ENCODE data around the gene ATG14. TPM values are rescaled to one million over a fixed set of nuclear protein-coding genes. Genes with fewer than 3 reads are reported as not detected.

ATG14 gene
- total and polyA plus RNA-seq, 2 experiments from 2014 or later, result 7.3 to 15.2 TPM

DNA sequence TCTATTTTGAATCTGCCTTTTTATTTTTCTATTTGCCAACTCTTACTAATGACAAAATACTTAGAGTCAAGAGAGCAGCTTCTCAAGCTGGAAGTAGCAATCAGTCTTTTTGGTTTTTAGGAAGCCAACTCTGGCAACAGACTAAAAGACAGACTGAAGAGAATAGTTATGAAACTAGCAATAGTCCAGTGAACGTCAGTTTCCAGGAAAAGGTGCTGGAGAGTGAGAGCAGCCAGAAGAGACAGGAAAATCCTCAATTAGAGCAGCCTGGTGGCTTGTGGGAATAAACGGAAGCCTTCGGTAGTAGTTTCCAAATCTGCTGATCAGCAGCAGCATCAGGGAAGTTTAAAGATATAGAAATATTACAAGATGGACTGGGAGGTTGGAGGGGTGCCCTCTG is 27.1 kb downstream of the ATG14 start (continued):
- TF ChIP-seq NANOG (IDR thresholded peaks at IDR 0.05; ENCODE audit: borderline replicate concordance) (no peak), POLR2AphosphoS5 (IDR thresholded peaks at IDR 0.05; ENCODE audit: low read depth) (no peak), JUNB (IDR thresholded peaks at IDR 0.05; ENCODE audit: unreplicated experiment) (no peak), STAT1 (IDR thresholded peaks at IDR 0.05; ENCODE audit: unreplicated experiment) (no peak), EZH2phosphoT487 (IDR thresholded peaks at IDR 0.05; ENCODE audit: unreplicated experiment) (no peak)
- TF ChIP-seq, protein P1, sequence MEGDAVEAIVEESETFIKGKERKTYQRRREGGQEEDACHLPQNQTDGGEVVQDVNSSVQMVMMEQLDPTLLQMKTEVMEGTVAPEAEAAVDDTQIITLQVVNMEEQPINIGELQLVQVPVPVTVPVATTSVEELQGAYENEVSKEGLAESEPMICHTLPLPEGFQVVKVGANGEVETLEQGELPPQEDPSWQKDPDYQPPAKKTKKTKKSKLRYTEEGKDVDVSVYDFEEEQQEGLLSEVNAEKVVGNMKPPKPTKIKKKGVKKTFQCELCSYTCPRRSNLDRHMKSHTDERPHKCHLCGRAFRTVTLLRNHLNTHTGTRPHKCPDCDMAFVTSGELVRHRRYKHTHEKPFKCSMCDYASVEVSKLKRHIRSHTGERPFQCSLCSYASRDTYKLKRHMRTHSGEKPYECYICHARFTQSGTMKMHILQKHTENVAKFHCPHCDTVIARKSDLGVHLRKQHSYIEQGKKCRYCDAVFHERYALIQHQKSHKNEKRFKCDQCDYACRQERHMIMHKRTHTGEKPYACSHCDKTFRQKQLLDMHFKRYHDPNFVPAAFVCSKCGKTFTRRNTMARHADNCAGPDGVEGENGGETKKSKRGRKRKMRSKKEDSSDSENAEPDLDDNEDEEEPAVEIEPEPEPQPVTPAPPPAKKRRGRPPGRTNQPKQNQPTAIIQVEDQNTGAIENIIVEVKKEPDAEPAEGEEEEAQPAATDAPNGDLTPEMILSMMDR (conservative IDR thresholded peaks at IDR 0.05; ENCODE audit: low read depth in 2 of 2), result no peak

DNA sequence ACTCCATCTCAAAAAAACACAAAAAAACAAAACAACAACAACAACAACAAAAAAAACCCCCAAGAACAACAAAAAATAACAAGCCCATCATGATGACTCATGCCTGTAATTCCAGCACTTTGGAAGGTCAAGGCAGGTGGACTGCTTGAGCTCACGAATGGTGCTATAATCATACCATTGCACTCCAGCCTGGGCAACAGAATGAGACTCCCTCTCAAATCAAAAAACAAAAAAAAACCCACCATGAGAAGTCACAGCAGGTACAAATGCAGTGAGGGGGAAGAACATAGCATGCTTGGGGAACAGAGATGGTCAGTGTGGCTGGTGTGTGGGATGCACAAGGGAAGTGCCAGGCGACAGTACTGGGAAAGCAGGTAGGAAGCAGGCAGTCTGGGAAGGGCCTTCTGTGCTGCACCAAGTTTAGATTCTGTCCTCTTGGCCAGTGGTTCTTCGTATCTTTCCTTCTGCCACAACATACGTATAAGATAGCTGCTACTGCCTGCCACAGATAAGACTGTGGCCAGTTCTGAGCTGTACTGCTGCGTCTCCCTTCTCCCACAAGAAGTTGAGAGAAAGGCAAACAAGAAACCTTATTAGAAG is 28.0 kb downstream of the ATG14 start:
- Histone ChIP-seq H3K9me2 (ENCODE audit: insufficient read depth) (no peaks in the 10 kb centered on the region), H3F3A (replicated peaks; ENCODE audit: low read depth) (no peaks in the 10 kb centered on the region), H3K27me3 (ENCODE audit: insufficient read depth) (no peaks in the 10 kb centered on the region), H3K36me3 (ENCODE audit: insufficient read depth) (peaks cover 16% of the 10 kb centered on the region), H4K20me1 (replicated peaks; ENCODE audit: insufficient read depth) (peaks cover 7% of the 10 kb centered on the region), H3K79me2 (replicated peaks; ENCODE audit: insufficient read depth) (no peaks in the 10 kb centered on the region), H3K4me1 (ENCODE audit: insufficient read depth) (no peaks in the 10 kb centered on the region), H3K4me3 (no peak overlapping the region), H3K4me2 (no peak overlapping the region), H2AFZ (no peak overlapping the region), H3K27ac (ENCODE audit: low read depth) (no peak overlapping the region)
- Mint-ChIP-seq H3K27me3 (ENCODE audit: insufficient read depth, low read depth, poor library complexity) (no peaks in the 10 kb centered on the region), H3K4me3 (no peak overlapping the region), H3K4me1 (no peaks in the 10 kb centered on the region), H3K36me3 (ENCODE audit: low read depth) (peaks cover 22% of the 10 kb centered on the region), H3K27ac (no peak overlapping the region), H3K9me3 (no peaks in the 10 kb centered on the region)
- ATAC-seq (no peak), DNase-seq (ENCODE audit: low spot score) (no peak)
- no peak for TF ChIP-seq ZNF331 (CRISPR knock-in tag; IDR thresholded peaks at IDR 0.05; ENCODE audit: low read depth)
- TF ChIP-seq, protein P2, sequence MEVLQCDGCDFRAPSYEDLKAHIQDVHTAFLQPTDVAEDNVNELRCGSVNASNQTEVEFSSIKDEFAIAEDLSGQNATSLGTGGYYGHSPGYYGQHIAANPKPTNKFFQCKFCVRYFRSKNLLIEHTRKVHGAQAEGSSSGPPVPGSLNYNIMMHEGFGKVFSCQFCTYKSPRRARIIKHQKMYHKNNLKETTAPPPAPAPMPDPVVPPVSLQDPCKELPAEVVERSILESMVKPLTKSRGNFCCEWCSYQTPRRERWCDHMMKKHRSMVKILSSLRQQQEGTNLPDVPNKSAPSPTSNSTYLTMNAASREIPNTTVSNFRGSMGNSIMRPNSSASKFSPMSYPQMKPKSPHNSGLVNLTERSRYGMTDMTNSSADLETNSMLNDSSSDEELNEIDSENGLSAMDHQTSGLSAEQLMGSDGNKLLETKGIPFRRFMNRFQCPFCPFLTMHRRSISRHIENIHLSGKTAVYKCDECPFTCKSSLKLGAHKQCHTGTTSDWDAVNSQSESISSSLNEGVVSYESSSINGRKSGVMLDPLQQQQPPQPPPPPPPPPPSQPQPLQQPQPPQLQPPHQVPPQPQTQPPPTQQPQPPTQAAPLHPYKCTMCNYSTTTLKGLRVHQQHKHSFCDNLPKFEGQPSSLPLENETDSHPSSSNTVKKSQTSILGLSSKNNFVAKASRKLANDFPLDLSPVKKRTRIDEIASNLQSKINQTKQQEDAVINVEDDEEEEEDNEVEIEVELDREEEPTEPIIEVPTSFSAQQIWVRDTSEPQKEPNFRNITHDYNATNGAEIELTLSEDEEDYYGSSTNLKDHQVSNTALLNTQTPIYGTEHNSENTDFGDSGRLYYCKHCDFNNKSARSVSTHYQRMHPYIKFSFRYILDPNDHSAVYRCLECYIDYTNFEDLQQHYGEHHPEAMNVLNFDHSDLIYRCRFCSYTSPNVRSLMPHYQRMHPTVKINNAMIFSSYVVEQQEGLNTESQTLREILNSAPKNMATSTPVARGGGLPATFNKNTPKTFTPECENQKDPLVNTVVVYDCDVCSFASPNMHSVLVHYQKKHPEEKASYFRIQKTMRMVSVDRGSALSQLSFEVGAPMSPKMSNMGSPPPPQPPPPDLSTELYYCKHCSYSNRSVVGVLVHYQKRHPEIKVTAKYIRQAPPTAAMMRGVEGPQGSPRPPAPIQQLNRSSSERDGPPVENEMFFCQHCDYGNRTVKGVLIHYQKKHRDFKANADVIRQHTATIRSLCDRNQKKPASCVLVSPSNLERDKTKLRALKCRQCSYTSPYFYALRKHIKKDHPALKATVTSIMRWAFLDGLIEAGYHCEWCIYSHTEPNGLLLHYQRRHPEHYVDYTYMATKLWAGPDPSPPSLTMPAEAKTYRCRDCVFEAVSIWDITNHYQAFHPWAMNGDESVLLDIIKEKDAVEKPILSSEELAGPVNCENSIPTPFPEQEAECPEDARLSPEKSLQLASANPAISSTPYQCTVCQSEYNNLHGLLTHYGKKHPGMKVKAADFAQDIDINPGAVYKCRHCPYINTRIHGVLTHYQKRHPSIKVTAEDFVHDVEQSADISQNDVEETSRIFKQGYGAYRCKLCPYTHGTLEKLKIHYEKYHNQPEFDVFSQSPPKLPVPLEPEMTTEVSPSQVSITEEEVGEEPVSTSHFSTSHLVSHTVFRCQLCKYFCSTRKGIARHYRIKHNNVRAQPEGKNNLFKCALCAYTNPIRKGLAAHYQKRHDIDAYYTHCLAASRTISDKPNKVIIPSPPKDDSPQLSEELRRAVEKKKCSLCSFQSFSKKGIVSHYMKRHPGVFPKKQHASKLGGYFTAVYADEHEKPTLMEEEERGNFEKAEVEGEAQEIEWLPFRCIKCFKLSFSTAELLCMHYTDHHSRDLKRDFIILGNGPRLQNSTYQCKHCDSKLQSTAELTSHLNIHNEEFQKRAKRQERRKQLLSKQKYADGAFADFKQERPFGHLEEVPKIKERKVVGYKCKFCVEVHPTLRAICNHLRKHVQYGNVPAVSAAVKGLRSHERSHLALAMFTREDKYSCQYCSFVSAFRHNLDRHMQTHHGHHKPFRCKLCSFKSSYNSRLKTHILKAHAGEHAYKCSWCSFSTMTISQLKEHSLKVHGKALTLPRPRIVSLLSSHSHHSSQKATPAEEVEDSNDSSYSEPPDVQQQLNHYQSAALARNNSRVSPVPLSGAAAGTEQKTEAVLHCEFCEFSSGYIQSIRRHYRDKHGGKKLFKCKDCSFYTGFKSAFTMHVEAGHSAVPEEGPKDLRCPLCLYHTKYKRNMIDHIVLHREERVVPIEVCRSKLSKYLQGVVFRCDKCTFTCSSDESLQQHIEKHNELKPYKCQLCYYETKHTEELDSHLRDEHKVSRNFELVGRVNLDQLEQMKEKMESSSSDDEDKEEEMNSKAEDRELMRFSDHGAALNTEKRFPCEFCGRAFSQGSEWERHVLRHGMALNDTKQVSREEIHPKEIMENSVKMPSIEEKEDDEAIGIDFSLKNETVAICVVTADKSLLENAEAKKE (CRISPR knock-in tag; IDR thresholded peaks at IDR 0.05), result no peak
- TF ChIP-seq, protein P3, sequence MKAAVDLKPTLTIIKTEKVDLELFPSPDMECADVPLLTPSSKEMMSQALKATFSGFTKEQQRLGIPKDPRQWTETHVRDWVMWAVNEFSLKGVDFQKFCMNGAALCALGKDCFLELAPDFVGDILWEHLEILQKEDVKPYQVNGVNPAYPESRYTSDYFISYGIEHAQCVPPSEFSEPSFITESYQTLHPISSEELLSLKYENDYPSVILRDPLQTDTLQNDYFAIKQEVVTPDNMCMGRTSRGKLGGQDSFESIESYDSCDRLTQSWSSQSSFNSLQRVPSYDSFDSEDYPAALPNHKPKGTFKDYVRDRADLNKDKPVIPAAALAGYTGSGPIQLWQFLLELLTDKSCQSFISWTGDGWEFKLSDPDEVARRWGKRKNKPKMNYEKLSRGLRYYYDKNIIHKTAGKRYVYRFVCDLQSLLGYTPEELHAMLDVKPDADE (IDR thresholded peaks at IDR 0.05), result no peak
- TF ChIP-seq, protein P1 (conservative IDR thresholded peaks at IDR 0.05; ENCODE audit: low read depth in 2 of 2), result no peak
- TF ChIP-seq, protein P4, sequence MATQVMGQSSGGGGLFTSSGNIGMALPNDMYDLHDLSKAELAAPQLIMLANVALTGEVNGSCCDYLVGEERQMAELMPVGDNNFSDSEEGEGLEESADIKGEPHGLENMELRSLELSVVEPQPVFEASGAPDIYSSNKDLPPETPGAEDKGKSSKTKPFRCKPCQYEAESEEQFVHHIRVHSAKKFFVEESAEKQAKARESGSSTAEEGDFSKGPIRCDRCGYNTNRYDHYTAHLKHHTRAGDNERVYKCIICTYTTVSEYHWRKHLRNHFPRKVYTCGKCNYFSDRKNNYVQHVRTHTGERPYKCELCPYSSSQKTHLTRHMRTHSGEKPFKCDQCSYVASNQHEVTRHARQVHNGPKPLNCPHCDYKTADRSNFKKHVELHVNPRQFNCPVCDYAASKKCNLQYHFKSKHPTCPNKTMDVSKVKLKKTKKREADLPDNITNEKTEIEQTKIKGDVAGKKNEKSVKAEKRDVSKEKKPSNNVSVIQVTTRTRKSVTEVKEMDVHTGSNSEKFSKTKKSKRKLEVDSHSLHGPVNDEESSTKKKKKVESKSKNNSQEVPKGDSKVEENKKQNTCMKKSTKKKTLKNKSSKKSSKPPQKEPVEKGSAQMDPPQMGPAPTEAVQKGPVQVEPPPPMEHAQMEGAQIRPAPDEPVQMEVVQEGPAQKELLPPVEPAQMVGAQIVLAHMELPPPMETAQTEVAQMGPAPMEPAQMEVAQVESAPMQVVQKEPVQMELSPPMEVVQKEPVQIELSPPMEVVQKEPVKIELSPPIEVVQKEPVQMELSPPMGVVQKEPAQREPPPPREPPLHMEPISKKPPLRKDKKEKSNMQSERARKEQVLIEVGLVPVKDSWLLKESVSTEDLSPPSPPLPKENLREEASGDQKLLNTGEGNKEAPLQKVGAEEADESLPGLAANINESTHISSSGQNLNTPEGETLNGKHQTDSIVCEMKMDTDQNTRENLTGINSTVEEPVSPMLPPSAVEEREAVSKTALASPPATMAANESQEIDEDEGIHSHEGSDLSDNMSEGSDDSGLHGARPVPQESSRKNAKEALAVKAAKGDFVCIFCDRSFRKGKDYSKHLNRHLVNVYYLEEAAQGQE (IDR thresholded peaks at IDR 0.05; ENCODE audit: unreplicated experiment), result no peak

All from GM23338 (cell line).